Neural progenitor cell (in vitro differentiated cells): ENCODE results near the gene CNTN1. TPM values are rescaled to one million over a fixed set of nuclear protein-coding genes. Genes with fewer than 3 reads are reported as not detected.

ENCODE experiments used
- DNase-seq: peaks from one replicate; pipeline ENCODE4 v3.0.0-alpha.2; 2016; ENCODE audit warnings: low spot score
- H2AFZ ChIP-seq: fragments of 200-600 bp; sonication (generic); replicated peaks from 2 replicates; pipeline ENCODE4 v1.6.1; 2016; ENCODE audit warnings: antibody characterized with exemption
- H3F3A ChIP-seq: fragments of 200-600 bp; sonication (generic); 2 replicates; pipeline ENCODE4 v1.6.1; 2016; ENCODE audit warnings: antibody characterized with exemption, low read depth
- H3K27ac ChIP-seq: fragments of 200-600 bp; sonication (generic); 2 replicates; pipeline ENCODE4 v1.5.1; 2016; ENCODE audit warnings: mild to moderate bottlenecking
- H3K27me3 ChIP-seq: fragments of 200-600 bp; sonication (generic); 2 replicates; pipeline ENCODE4 v1.6.1; 2016; ENCODE audit warnings: mild to moderate bottlenecking, moderate library complexity
- H3K36me3 ChIP-seq: fragments of 200-600 bp; sonication (generic); 2 replicates; pipeline ENCODE4 v1.5.1; 2016
- H3K4me1 ChIP-seq: fragments of 200-600 bp; sonication (generic); 2 replicates; pipeline ENCODE4 v1.6.1; 2016; ENCODE audit warnings: mixed run types
- H3K4me2 ChIP-seq: fragments of 200-600 bp; sonication (generic); 2 replicates; pipeline ENCODE4 v1.6.1; 2016
- H3K4me3 ChIP-seq: fragments of 200-600 bp; sonication (generic); 2 replicates; pipeline ENCODE4 v1.5.1; 2016
- H3K79me2 ChIP-seq: fragments of 200-600 bp; sonication (generic); 2 replicates; pipeline ENCODE4 v1.6.1; 2016; ENCODE audit warnings: low read depth
- H3K9ac ChIP-seq: fragments of 200-600 bp; sonication (generic); 2 replicates; pipeline ENCODE4 v1.6.1; 2016
- H3K9me3 ChIP-seq: fragments of 200-600 bp; sonication (generic); 2 replicates; pipeline ENCODE4 v1.5.1; 2016; ENCODE audit warnings: low read depth
- H4K20me1 ChIP-seq: fragments of 200-600 bp; sonication (generic); 2 replicates; pipeline ENCODE4 v1.6.1; 2016; ENCODE audit warnings: low read depth
- H3K27ac Mint-ChIP-seq: 3 replicates; pipeline ENCODE4 v1.8.0; 2021; ENCODE audit warnings: mixed read lengths
- H3K27me3 Mint-ChIP-seq: 2 replicates; pipeline ENCODE4 v1.8.0; 2022; ENCODE audit warnings: low read depth, mild to moderate bottlenecking, inconsistent platforms, moderate library complexity, mixed read lengths; ENCODE audit not compliant: insufficient read depth
- H3K36me3 Mint-ChIP-seq: 3 replicates; pipeline ENCODE4 v1.8.0; 2021; ENCODE audit warnings: mixed read lengths
- H3K4me1 Mint-ChIP-seq: 3 replicates; pipeline ENCODE4 v1.8.0; 2021; ENCODE audit warnings: mixed read lengths
- H3K4me3 Mint-ChIP-seq: 3 replicates; pipeline ENCODE4 v1.8.0; 2021; ENCODE audit warnings: mild to moderate bottlenecking, moderate library complexity, mixed read lengths
- H3K9me3 Mint-ChIP-seq: 3 replicates; pipeline ENCODE4 v1.8.0; 2020; ENCODE audit warnings: mixed read lengths
- EZH2 ChIP-seq: fragments of 200-600 bp; sonication (generic); IDR thresholded peaks from 2 replicates; pipeline ENCODE4 v1.6.1; 2017; ENCODE audit warnings: antibody characterized with exemption, mild to moderate bottlenecking, moderate library complexity
- EZH2phosphoT487 ChIP-seq: fragments of 200-600 bp; sonication (generic); IDR thresholded peaks from 2 replicates; pipeline ENCODE4 v1.6.1; 2017; ENCODE audit warnings: antibody characterized with exemption
- total RNA-seq: library from RNA; depleted of rRNA; stranded (reverse); fragments of >200 nt; gene quantifications from 2 replicates; pipeline ENCODE4 v1.2.3, GENCODE V29; 2015; ENCODE audit warnings: low replicate concordance
- TF ChIP-seq, protein P1 (sequence below): fragments of 200-600 bp; sonication (generic); IDR thresholded peaks from 2 replicates; pipeline ENCODE4 v1.5.1; 2017; ENCODE audit warnings: antibody characterized with exemption, mild to moderate bottlenecking

CNTN1 gene
- total RNA-seq, 1 donor from 2014 or later: 0.17 TPM

DNA sequence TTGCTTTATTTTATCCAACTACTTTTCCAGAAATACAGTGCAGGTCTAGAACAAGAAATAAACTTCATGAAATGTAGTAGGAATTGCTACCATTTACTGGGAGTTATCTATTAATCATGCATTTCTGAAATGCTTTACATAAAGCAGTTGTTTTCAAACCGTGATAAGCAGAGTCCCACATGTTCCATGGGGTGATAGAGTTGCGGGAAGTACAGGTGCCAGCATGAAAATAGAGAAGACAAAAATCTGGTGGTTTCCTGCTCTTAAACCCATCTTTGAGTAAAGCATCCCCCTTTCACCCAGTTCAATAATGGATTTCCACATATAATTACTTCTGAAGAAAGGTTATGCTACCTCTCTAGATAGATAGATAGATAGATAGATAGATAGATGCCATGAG lies 372.2 kb downstream of the CNTN1 start:
- DNase-seq: no peak
- Histone ChIP-seq H3K36me3 (no peaks in the 10 kb centered on the region), H3K27ac (no peak overlapping the region), H3K4me3 (no peak overlapping the region), H3K9ac (no peak overlapping the region), H3K4me2 (no peak overlapping the region), H4K20me1 (no peaks in the 10 kb centered on the region), H3K4me1 (no peaks in the 10 kb centered on the region), H3K79me2 (no peaks in the 10 kb centered on the region), H3F3A (no peaks in the 10 kb centered on the region), H3K27me3 (no peaks in the 10 kb centered on the region), H3K9me3 (no peaks in the 10 kb centered on the region), H2AFZ (no peak overlapping the region)
- TF ChIP-seq, protein P1, sequence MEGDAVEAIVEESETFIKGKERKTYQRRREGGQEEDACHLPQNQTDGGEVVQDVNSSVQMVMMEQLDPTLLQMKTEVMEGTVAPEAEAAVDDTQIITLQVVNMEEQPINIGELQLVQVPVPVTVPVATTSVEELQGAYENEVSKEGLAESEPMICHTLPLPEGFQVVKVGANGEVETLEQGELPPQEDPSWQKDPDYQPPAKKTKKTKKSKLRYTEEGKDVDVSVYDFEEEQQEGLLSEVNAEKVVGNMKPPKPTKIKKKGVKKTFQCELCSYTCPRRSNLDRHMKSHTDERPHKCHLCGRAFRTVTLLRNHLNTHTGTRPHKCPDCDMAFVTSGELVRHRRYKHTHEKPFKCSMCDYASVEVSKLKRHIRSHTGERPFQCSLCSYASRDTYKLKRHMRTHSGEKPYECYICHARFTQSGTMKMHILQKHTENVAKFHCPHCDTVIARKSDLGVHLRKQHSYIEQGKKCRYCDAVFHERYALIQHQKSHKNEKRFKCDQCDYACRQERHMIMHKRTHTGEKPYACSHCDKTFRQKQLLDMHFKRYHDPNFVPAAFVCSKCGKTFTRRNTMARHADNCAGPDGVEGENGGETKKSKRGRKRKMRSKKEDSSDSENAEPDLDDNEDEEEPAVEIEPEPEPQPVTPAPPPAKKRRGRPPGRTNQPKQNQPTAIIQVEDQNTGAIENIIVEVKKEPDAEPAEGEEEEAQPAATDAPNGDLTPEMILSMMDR: no peak
- TF ChIP-seq EZH2phosphoT487: no peak
- no peak for TF ChIP-seq EZH2
- Mint-ChIP-seq H3K4me3 (no peak overlapping the region), H3K27me3 (no peaks in the 10 kb centered on the region), H3K27ac (no peak overlapping the region), H3K9me3 (no peaks in the 10 kb centered on the region), H3K4me1 (no peaks in the 10 kb centered on the region), H3K36me3 (no peaks in the 10 kb centered on the region)

DNA sequence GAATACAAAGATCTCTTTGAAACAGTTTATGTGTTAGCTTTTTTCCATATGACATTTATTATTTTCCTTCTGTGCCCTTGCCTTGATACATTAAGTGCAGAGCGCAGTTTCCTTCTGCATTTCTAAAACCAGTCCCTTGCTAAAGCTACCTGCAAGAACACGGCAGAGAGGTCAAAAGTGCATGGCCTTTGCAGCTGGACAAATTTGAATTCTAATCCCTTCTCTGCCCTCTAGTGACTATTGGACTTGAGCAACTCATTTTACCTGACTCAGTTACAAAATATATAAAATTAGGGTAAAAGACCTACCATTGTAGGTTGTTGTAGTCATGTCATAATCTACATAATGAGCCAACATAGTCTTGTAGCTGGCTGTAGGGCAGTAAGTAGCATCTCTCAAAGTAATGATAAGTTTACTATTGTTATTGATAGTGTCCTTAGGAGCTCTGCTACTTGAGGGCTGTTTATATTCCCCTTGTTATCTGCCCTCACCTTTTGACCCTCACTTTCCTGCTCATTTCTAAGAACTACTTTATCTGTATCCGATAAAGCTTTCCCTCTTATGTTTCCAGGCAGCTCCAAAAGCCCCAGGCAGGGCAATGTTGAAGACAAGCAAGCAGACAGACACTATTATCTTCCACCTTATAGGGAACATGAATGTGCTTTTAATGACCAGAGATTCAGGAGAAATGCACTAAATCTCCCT lies 375.9 kb downstream of the CNTN1 start:
- H3K27me3 ChIP-seq: no peaks in the 10 kb centered on the region
- no peaks in the 10 kb centered on the region for H4K20me1 ChIP-seq
- no peak overlapping the region for H3K27ac Mint-ChIP-seq
- no peak overlapping the region for H3K27ac ChIP-seq
- H3K4me2 ChIP-seq: no peak overlapping the region
- H3K9me3 ChIP-seq: no peaks in the 10 kb centered on the region
- H3K36me3 ChIP-seq: no peaks in the 10 kb centered on the region
- peaks cover 8% of the 10 kb centered on the region for H3K4me1 Mint-ChIP-seq
- no peak overlapping the region for H3K9ac ChIP-seq
- H3K9me3 Mint-ChIP-seq: no peaks in the 10 kb centered on the region
- no peaks in the 10 kb centered on the region for H3K27me3 Mint-ChIP-seq
- no peaks in the 10 kb centered on the region for H3F3A ChIP-seq
- TF ChIP-seq EZH2: no peak
- TF ChIP-seq, protein P1: no peak
- TF ChIP-seq EZH2phosphoT487: no peak
- H3K4me1 ChIP-seq: no peaks in the 10 kb centered on the region
- H3K4me3 ChIP-seq: no peak overlapping the region
- no peak overlapping the region for H3K4me3 Mint-ChIP-seq
- no peaks in the 10 kb centered on the region for H3K36me3 Mint-ChIP-seq
- no peaks in the 10 kb centered on the region for H3K79me2 ChIP-seq
- DNase-seq: no peak
- no peak overlapping the region for H2AFZ ChIP-seq

DNA sequence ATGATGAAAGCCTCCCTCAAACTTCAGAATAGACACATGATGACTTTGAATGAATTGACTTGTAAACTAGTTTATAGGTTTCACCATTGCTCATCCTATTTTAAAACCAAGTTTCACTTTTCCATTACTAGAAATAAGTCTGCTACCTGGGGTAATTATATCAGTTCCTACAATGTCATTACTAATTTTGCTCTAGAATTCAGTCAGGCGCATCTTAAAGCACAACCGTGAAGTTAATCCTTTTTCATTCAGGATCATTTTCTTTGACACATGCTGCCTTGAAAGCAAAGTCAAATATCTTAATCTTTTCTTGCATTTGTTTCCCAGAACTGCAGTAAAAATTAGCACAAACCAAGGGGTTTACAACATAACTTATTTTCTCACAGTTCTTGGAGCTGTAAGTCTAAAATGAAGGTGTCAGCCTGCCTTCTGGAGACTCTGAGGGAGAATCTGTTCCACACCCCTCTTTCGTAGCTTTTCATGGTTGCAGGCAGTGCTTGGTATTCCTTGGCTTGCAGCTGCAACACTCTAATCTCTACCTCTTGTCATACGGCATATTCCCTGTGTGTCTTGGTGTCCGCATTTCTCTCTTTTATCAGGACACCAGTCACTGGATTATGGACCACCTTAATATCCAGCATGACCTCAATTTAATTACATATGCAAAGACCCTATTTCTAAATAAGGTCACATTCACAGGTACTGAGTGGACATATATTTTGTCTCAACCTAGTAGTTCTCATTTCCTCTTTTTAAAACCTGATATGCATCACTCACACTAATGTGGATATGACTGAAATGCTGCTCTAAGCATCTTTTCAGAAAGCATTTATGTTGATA lies 381.6 kb downstream of the CNTN1 start:
- no peaks in the 10 kb centered on the region for H4K20me1 ChIP-seq
- H3K27ac Mint-ChIP-seq: no peak overlapping the region
- DNase-seq: no peak
- H3K9ac ChIP-seq: no peak overlapping the region
- no peak overlapping the region for H3K4me2 ChIP-seq
- no peak overlapping the region for H3K4me3 ChIP-seq
- H3F3A ChIP-seq: no peaks in the 10 kb centered on the region
- H3K79me2 ChIP-seq: no peaks in the 10 kb centered on the region
- no peaks in the 10 kb centered on the region for H3K36me3 ChIP-seq
- H3K27ac ChIP-seq: no peak overlapping the region
- peaks cover 7% of the 10 kb centered on the region for H3K27me3 Mint-ChIP-seq
- no peaks in the 10 kb centered on the region for H3K27me3 ChIP-seq
- no peaks in the 10 kb centered on the region for H3K4me1 ChIP-seq
- peaks cover 23% of the 10 kb centered on the region for H3K4me1 Mint-ChIP-seq
- H3K9me3 ChIP-seq: no peaks in the 10 kb centered on the region
- no peak overlapping the region for H2AFZ ChIP-seq
- H3K4me3 Mint-ChIP-seq: peak overlapping the region; percentile 11
- no peak for TF ChIP-seq EZH2
- TF ChIP-seq, protein P1: no peak
- H3K36me3 Mint-ChIP-seq: no peaks in the 10 kb centered on the region
- no peaks in the 10 kb centered on the region for H3K9me3 Mint-ChIP-seq
